ENCODE data around the gene DIO3. TPM values are rescaled to one million over a fixed set of nuclear protein-coding genes. Genes with fewer than 3 reads are reported as not detected.
"Not testable (repeated sequence)": the region's sequence is repeated elsewhere in the genome, so short reads cannot be mapped to it uniquely, and the experiment has no call there.

Gene DIO3
- total RNA-seq, 1 experiment from 2014 or later = not detected

- DNase-seq (ENCODE audit: low spot score) = no peak
These were observed 2.1 kb upstream of the DIO3 start for GRCh38 chr14:101559250-101559623.

- DNase-seq (ENCODE audit: low spot score) = no peak
These were observed 1.4 kb upstream of the DIO3 start for GRCh38 chr14:101559624-101560533.

- no peak for DNase-seq (ENCODE audit: low spot score)
These were observed 671 bp upstream of the DIO3 start for GRCh38 chr14:101560534-101561113.

GRCh38 chr14:101561897-101562490 is 699 bp downstream of the DIO3 start:
- no peak for DNase-seq (ENCODE audit: low spot score)

- no peak for DNase-seq (ENCODE audit: low spot score)
These were observed 1.5 kb downstream of the DIO3 start for GRCh38 chr14:101562659-101563351.

GRCh38 chr14:101563352-101563653 is 2.0 kb downstream of the DIO3 start:
- DNase-seq (ENCODE audit: low spot score) = no peak

- no peak for DNase-seq (ENCODE audit: low spot score)
These were observed 2.6 kb downstream of the DIO3 start for GRCh38 chr14:101563654-101564443.

- DNase-seq (ENCODE audit: low spot score) = no peak
These were observed 3.1 kb downstream of the DIO3 start for GRCh38 chr14:101564444-101564776.

GRCh38 chr14:101564819-101565698 is 3.8 kb downstream of the DIO3 start:
- no peak for DNase-seq (ENCODE audit: low spot score)

- DNase-seq (ENCODE audit: low spot score) = no peak
These were observed 6.0 kb downstream of the DIO3 start for GRCh38 chr14:101567252-101567651.

- DNase-seq (ENCODE audit: low spot score) = no peak
These were observed 9.7 kb downstream of the DIO3 start for GRCh38 chr14:101571004-101571403.

- DNase-seq (ENCODE audit: low spot score) = not testable (repeated sequence)
These were observed 11.2 kb downstream of the DIO3 start for GRCh38 chr14:101572526-101572925.

- no peak for DNase-seq (ENCODE audit: low spot score)
These were observed 12.0 kb downstream of the DIO3 start for GRCh38 chr14:101573289-101573688.

- DNase-seq (ENCODE audit: low spot score) = no peak
These were observed 14.3 kb downstream of the DIO3 start for GRCh38 chr14:101575581-101575980.

GRCh38 chr14:101577221-101577909 is 16.1 kb downstream of the DIO3 start:
- no peak for DNase-seq (ENCODE audit: low spot score)

GRCh38 chr14:101578489-101578888 is 17.2 kb downstream of the DIO3 start:
- DNase-seq (ENCODE audit: low spot score) = no peak

- DNase-seq (ENCODE audit: low spot score) = no peak
These were observed 18.2 kb downstream of the DIO3 start for GRCh38 chr14:101579372-101580080.

- DNase-seq (ENCODE audit: low spot score) = no peak
These were observed 20.5 kb downstream of the DIO3 start for GRCh38 chr14:101581806-101582205.

GRCh38 chr14:101582294-101582693 is 21.0 kb downstream of the DIO3 start:
- DNase-seq (ENCODE audit: low spot score) = no peak
